ENCODE results near the gene SASH3.

Gene SASH3

DNA sequence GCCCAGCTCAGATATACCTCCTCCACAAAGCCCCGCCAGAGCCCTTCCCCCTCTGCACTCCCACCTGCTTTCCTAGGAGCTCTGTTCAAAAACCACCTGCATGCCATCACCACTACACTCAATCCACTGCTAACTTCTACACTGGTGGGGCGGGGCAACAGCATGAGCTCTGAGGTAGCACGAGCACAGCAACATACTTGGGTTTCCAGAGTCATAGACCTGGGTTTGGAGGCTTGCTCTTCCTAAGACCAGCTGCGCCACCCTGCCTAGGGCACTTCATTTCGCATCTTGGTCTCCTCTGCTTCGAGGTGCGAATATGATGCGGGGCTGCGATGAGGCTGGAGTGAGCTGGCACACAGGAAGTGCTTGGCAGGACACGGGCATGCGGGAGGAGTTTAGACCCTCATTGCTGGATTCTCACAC is 3.6 kb downstream of the SASH3 start:
- Histone ChIP-seq H3K36me3 (replicated peaks; ENCODE audit: low read depth, low read length) (peaks cover 46% of the 10 kb centered on the region), H3K4me1 (ENCODE audit: low read length) (peaks cover 78% of the 10 kb centered on the region), H3K4me3 (ENCODE audit: low read length) (peak overlapping the region; percentile 70; the same call in 1 of the 2 replicates), H3K79me2 (ENCODE audit: low read length) (peaks cover 91% of the 10 kb centered on the region), H3K27me3 (ENCODE audit: low read depth, low read length) (no peaks in the 10 kb centered on the region), H3K27ac (ENCODE audit: low read length) (peak overlapping the region; percentile 93), H3K9me3 (ENCODE audit: insufficient read depth, low read length) (no peaks in the 10 kb centered on the region), H2AFZ (ENCODE audit: low read depth, low read length) (no peak overlapping the region), H3K4me2 (ENCODE audit: low read length) (peak overlapping the region; percentile 77), H3K9ac (ENCODE audit: low read length) (no peak overlapping the region), H4K20me1 (ENCODE audit: insufficient read depth, low read length) (peaks cover 54% of the 10 kb centered on the region)
- no peak for TF ChIP-seq EZH2phosphoT487 (IDR thresholded peaks at IDR 0.05; ENCODE audit: low read depth)
- TF ChIP-seq, protein P1, sequence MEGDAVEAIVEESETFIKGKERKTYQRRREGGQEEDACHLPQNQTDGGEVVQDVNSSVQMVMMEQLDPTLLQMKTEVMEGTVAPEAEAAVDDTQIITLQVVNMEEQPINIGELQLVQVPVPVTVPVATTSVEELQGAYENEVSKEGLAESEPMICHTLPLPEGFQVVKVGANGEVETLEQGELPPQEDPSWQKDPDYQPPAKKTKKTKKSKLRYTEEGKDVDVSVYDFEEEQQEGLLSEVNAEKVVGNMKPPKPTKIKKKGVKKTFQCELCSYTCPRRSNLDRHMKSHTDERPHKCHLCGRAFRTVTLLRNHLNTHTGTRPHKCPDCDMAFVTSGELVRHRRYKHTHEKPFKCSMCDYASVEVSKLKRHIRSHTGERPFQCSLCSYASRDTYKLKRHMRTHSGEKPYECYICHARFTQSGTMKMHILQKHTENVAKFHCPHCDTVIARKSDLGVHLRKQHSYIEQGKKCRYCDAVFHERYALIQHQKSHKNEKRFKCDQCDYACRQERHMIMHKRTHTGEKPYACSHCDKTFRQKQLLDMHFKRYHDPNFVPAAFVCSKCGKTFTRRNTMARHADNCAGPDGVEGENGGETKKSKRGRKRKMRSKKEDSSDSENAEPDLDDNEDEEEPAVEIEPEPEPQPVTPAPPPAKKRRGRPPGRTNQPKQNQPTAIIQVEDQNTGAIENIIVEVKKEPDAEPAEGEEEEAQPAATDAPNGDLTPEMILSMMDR (IDR thresholded peaks at IDR 0.05; ENCODE audit: low read depth, low read length): no peak

- H3K79me2 ChIP-seq (ENCODE audit: low read length): peaks cover 86% of the 10 kb centered on the region
- no peaks in the 10 kb centered on the region for H3K27me3 ChIP-seq (ENCODE audit: low read depth, low read length)
- H3K27ac ChIP-seq (ENCODE audit: low read length): peak overlapping the region; percentile 30; the same call in 1 of the 2 replicates
- peak overlapping the region; percentile 39 for H3K4me2 ChIP-seq (ENCODE audit: low read length)
- no peaks in the 10 kb centered on the region for H3K9me3 ChIP-seq (ENCODE audit: insufficient read depth, low read length)
- peaks cover 57% of the 10 kb centered on the region for H4K20me1 ChIP-seq (ENCODE audit: insufficient read depth, low read length)
- peaks cover 68% of the 10 kb centered on the region for H3K4me1 ChIP-seq (ENCODE audit: low read length)
- H2AFZ ChIP-seq (ENCODE audit: low read depth, low read length): no peak overlapping the region
- no peak overlapping the region for H3K9ac ChIP-seq (ENCODE audit: low read length)
- H3K36me3 ChIP-seq (replicated peaks; ENCODE audit: low read depth, low read length): peaks cover 50% of the 10 kb centered on the region
- H3K4me3 ChIP-seq (ENCODE audit: low read length): peak overlapping the region; percentile 19; the same call in 1 of the 2 replicates
- TF ChIP-seq EZH2phosphoT487 (IDR thresholded peaks at IDR 0.05; ENCODE audit: low read depth): no peak
- TF ChIP-seq, protein P1 (IDR thresholded peaks at IDR 0.05; ENCODE audit: low read depth, low read length): no peak
Measured at GRCh38 chrX:129784371-129784770, 4.6 kb downstream of the SASH3 start.

- H3K36me3 ChIP-seq (replicated peaks; ENCODE audit: low read depth, low read length): peaks cover 56% of the 10 kb centered on the region
- H3K9me3 ChIP-seq (ENCODE audit: insufficient read depth, low read length): no peaks in the 10 kb centered on the region
Measured at GRCh38 chrX:129785160-129785947, 5.6 kb downstream of the SASH3 start.

DNA sequence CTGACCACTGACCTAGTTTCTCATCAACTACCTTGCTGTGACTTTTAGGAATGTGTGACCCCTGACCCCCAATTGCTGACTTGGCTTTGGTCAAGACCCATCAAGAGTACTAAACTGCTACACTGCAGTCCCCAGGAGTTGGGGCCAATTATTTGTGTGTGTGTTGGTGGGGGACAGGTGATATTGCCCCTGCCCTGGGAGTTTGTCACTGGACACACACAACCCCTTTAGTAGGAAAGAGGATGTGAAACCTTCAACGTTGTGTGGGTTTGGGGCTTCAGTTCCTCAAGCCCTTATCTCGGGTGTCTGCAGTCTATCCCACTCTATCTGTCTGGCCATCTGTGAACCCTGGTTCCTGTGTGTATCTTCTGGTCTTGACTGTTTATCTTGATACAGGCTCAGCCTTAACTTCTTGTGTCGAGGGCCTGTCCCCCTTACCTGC is 6.5 kb downstream of the SASH3 start:
- Histone ChIP-seq H3K27ac (ENCODE audit: low read length) (peak overlapping the region; percentile 88), H3K4me2 (ENCODE audit: low read length) (peak overlapping the region; percentile 78), H2AFZ (ENCODE audit: low read depth, low read length) (no peak overlapping the region), H3K27me3 (ENCODE audit: low read depth, low read length) (no peaks in the 10 kb centered on the region), H3K4me3 (ENCODE audit: low read length) (peak overlapping the region; percentile 63), H4K20me1 (ENCODE audit: insufficient read depth, low read length) (peaks cover 61% of the 10 kb centered on the region), H3K9ac (ENCODE audit: low read length) (peak overlapping the region; percentile 54), H3K9me3 (ENCODE audit: insufficient read depth, low read length) (no peaks in the 10 kb centered on the region), H3K36me3 (replicated peaks; ENCODE audit: low read depth, low read length) (peaks cover 64% of the 10 kb centered on the region), H3K4me1 (ENCODE audit: low read length) (peaks cover 64% of the 10 kb centered on the region), H3K79me2 (ENCODE audit: low read length) (peaks cover 69% of the 10 kb centered on the region)
- TF ChIP-seq, protein P1 (IDR thresholded peaks at IDR 0.05; ENCODE audit: low read depth, low read length): no peak
- no peak for TF ChIP-seq EZH2phosphoT487 (IDR thresholded peaks at IDR 0.05; ENCODE audit: low read depth)

More at GRCh38 chrX:129785160-129785947, 5.6 kb downstream of the SASH3 start:
- Histone ChIP-seq H3K79me2 (ENCODE audit: low read length) (peaks cover 76% of the 10 kb centered on the region), H3K4me1 (ENCODE audit: low read length) (peaks cover 69% of the 10 kb centered on the region), H3K27ac (ENCODE audit: low read length) (peak overlapping the region; percentile 88), H3K4me2 (ENCODE audit: low read length) (peak overlapping the region; percentile 78), H3K4me3 (ENCODE audit: low read length) (peak overlapping the region; percentile 63), H3K9ac (ENCODE audit: low read length) (peak overlapping the region; percentile 54; the same call in 1 of the 2 replicates), H4K20me1 (ENCODE audit: insufficient read depth, low read length) (peaks cover 58% of the 10 kb centered on the region), H3K27me3 (ENCODE audit: low read depth, low read length) (no peaks in the 10 kb centered on the region), H2AFZ (ENCODE audit: low read depth, low read length) (no peak overlapping the region)
- TF ChIP-seq, protein P1 (IDR thresholded peaks at IDR 0.05; ENCODE audit: low read depth, low read length): no peak
- no peak for TF ChIP-seq EZH2phosphoT487 (IDR thresholded peaks at IDR 0.05; ENCODE audit: low read depth)

Measured in OCI-LY3 (cell line).